GOT3 (cell line): ENCODE results near the gene SERTM1.

ENCODE experiments used
- DNase-seq: peaks from one replicate; lab custom pipeline; 2025; ENCODE audit warnings: mixed read lengths; lab: John Stamatoyannopoulos, UW

SERTM1 gene

GRCh38 chr13:36712290-36712689 lies 38.5 kb downstream of the SERTM1 start:
- DNase-seq, result no peak

- no peak for DNase-seq
Measured at GRCh38 chr13:36712770-36713169, 39.0 kb downstream of the SERTM1 start.

GRCh38 chr13:36713887-36714286 lies 40.1 kb downstream of the SERTM1 start:
- DNase-seq, result no peak

GRCh38 chr13:36715841-36716240 lies 42.0 kb downstream of the SERTM1 start:
- DNase-seq, result no peak

- no peak for DNase-seq
Measured at GRCh38 chr13:36717017-36717416, 43.2 kb downstream of the SERTM1 start.

- DNase-seq, result no peak
Measured at GRCh38 chr13:36717966-36718545, 44.2 kb downstream of the SERTM1 start.

- no peak for DNase-seq
Measured at GRCh38 chr13:36718686-36719085, 44.9 kb downstream of the SERTM1 start.

GRCh38 chr13:36724141-36724540 lies 50.3 kb downstream of the SERTM1 start:
- DNase-seq, result no peak

GRCh38 chr13:36725936-36726335 lies 52.1 kb downstream of the SERTM1 start:
- no peak for DNase-seq

- DNase-seq, result no peak
Measured at GRCh38 chr13:36728006-36728405, 54.2 kb downstream of the SERTM1 start.

- no peak for DNase-seq
Measured at GRCh38 chr13:36736119-36736726, 62.4 kb downstream of the SERTM1 start.

GRCh38 chr13:36737524-36738083 lies 63.8 kb downstream of the SERTM1 start:
- DNase-seq, result no peak

GRCh38 chr13:36745436-36745835 lies 71.6 kb downstream of the SERTM1 start:
- no peak for DNase-seq

GRCh38 chr13:36746051-36746450 lies 72.2 kb downstream of the SERTM1 start:
- no peak for DNase-seq
